SK-N-MC (cell line): Measurements from ENCODE around the gene GRIK3.

ENCODE experiments used
- EZH2 ChIP-seq: fragments of 200-600 bp; sonication (generic); IDR thresholded peaks from one replicate; pipeline ENCODE4 v1.6.1; 2017; ENCODE audit warnings: antibody characterized with exemption
- POLR2AphosphoS5 ChIP-seq: IDR thresholded peaks from 2 replicates; pipeline ENCODE4 v1.6.1; 2012; ENCODE audit warnings: mild to moderate bottlenecking, low read depth, low read length, borderline replicate concordance

DNA sequence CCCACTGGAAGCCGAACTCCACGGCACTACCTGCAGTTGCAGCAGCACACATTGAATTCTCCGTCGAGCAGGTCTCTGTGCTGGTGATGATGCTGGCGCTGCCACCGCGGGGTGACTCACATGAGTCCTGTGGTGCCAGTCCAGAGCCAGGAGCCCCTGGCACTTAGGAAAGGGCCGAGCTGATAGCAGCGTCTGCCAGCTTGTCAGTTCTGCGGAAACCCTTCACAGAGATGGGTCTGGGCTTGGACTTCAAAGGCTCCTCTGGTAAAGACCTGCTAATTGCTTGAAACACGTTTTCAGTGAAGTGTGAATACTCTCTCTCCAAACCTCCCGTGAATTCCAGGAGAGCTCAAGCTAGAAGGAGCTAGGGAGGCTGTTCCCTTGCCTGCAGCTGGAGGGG lies 92.2 kb downstream of the GRIK3 start:
- no peak for TF ChIP-seq POLR2AphosphoS5
- no peak for TF ChIP-seq EZH2
